GM12891 (cell line): ENCODE data around the gene TEKTIP1.

ENCODE experiments used
- POLR2A ChIP-seq: IDR thresholded peaks from 2 replicates; pipeline ENCODE4 v1.6.1; 2011; ENCODE audit warnings: low read depth, low read length, control low read depth
- POLR2AphosphoS5 ChIP-seq: IDR thresholded peaks from 2 replicates; pipeline ENCODE4 v1.6.1; 2011; ENCODE audit warnings: low read depth, low read length, control low read depth

DNA sequence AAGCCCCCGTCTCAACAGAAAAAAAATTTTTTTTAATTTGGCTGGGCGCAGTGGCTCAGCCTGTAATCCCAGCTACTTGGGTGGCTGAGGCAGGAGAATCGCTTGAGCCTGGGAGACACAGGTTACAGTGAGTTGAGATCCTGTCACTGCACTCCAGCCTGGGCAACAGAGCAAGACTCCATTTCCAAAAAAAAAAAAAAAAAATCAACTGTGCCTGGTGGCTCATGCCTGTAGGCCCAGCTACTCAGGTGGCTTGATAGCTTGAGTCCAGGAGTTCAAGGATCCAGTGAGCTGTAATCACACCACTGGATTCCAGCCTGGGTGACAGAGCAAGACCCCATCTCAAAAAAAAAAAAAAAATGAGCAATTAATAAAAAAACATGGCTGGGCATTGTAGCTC, 37.2 kb upstream of the TEKTIP1 start:
- TF ChIP-seq POLR2AphosphoS5 (no peak), POLR2A (no peak)
